ENCODE results near the gene ZNF35. TPM values are rescaled to one million over a fixed set of nuclear protein-coding genes. Genes with fewer than 3 reads are reported as not detected.

The ZNF35 gene
- 9.3 TPM for total RNA-seq

DNA sequence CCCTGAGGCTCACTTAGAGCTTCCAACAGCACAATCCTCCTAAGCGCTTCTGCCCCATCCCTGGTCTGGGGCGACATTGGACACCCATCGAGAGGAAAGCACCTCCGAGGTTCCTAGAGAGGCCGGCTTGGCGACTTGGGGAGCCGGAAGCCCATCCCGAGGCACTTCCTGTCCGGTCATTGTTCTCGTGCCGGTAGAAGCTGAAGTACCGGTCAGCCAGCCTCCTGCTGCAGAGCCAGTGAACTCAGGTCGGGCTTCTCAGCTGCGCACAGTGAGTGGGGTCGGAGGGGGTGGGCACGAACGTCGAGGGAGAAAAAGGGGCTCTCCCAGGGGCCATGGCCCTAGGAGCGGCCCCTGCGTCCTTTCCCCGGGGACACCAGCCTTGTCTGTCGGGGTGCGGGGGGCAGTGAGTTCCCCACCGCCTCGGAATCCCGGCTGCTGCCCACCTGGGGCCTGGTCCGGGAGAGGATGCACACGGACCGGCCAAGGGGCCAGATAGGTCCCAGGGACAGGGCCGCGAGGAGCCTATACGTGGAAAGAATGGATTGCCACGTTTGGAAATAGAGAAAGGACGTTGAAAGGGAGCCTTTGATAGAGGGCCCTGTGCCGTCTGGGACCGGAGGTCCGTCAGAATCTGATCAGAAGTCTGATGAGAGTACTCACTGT, at the start of gene ZNF35:
ZNF35 (plus strand) TSS at position 169 of the 666 bp plus-strand sequence. CDS start 2,336 bp downstream, outside the sequence.
- TF ChIP-seq POLR2A (IDR thresholded peaks at IDR 0.05) = no peak
- TF ChIP-seq POLR2AphosphoS5 (IDR thresholded peaks at IDR 0.05; ENCODE audit: insufficient read depth in 1 of 2, low read depth in 1 of 2) = peak; percentile 33 to 58
- TF ChIP-seq, protein P1, sequence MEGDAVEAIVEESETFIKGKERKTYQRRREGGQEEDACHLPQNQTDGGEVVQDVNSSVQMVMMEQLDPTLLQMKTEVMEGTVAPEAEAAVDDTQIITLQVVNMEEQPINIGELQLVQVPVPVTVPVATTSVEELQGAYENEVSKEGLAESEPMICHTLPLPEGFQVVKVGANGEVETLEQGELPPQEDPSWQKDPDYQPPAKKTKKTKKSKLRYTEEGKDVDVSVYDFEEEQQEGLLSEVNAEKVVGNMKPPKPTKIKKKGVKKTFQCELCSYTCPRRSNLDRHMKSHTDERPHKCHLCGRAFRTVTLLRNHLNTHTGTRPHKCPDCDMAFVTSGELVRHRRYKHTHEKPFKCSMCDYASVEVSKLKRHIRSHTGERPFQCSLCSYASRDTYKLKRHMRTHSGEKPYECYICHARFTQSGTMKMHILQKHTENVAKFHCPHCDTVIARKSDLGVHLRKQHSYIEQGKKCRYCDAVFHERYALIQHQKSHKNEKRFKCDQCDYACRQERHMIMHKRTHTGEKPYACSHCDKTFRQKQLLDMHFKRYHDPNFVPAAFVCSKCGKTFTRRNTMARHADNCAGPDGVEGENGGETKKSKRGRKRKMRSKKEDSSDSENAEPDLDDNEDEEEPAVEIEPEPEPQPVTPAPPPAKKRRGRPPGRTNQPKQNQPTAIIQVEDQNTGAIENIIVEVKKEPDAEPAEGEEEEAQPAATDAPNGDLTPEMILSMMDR (IDR thresholded peaks at IDR 0.05) = no peak
- Histone ChIP-seq H3K27ac (peak within 1 kb of the TSS; percentile 45), H3K36me3 (peaks cover 0 to 31% of the 10 kb centered on the region in 2 donors), H3K4me1 (peaks cover 14% of the 10 kb centered on the region), H3K27me3 (no peaks in the 10 kb centered on the region), H3K4me3 (peak within 1 kb of the TSS; percentile 82 to 84), H3K9me3 (no peaks in the 10 kb centered on the region)
- intact Hi-C loops (cut with DNase I) = no loop called here
- DNase-seq (ENCODE audit: extremely low spot score in 2 of 2) = no peak

DNA sequence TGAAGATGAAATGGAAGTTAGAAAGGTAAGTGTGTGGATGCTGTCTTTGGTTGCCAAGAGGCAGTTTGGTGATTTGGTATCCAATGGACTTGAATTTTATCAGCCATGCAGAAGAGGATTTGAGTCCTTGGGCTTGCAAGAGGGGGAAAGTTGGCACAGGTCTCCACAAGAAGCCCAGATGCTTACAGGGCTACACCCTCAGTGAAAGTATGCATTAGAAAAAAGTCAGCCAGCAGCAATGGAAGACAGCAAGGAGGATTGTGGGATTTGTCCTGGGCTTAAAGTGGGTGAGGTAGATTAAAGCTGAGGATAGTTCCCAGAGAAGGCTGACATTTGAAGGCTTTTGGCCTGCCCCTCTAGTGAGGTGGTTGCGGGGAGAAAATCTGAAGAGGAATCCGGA, 46.8 kb upstream of the ZNF35 start:
- Histone ChIP-seq H3K9me3 (peaks cover 2% of the 10 kb centered on the region), H3K4me3 (no peak overlapping the region), H3K36me3 (no peaks in the 10 kb centered on the region), H3K4me1 (no peaks in the 10 kb centered on the region), H3K27me3 (no peaks in the 10 kb centered on the region), H3K27ac (no peak overlapping the region)
- DNase-seq (ENCODE audit: extremely low spot score in 2 of 2) = no peak
- TF ChIP-seq POLR2A (IDR thresholded peaks at IDR 0.05) (no peak), POLR2AphosphoS5 (IDR thresholded peaks at IDR 0.05; ENCODE audit: insufficient read depth in 1 of 2, low read depth in 1 of 2) (no peak)
- TF ChIP-seq, protein P1 (IDR thresholded peaks at IDR 0.05) = no peak
- intact Hi-C loops (cut with DNase I) = no loop called here

DNA sequence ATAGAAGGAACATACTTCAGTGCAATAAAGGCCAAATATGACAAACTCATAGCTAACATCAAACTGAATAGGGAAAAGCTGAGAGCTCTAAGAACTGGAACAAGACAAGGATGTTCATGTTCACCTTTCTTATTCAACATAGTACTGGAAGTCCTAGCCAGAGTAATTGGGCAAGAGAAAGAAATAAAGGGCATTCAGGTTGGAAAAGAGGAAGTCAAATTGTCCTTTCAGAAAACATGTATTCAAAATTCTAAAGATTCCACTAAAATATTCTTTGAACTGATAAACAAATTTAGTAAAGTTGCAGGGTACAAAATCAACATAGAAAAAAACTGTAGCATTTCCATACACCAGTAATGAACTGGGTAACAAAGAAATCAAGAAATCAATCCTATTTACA, 35.9 kb upstream of the ZNF35 start:
- Histone ChIP-seq H3K9me3 (no peaks in the 10 kb centered on the region), H3K4me3 (no peak overlapping the region), H3K4me1 (no peaks in the 10 kb centered on the region), H3K27ac (no peak overlapping the region), H3K36me3 (no peaks in the 10 kb centered on the region), H3K27me3 (no peaks in the 10 kb centered on the region)
- intact Hi-C loops (cut with DNase I) = no loop called here
- DNase-seq (ENCODE audit: extremely low spot score in 2 of 2) = no peak
- TF ChIP-seq POLR2A (IDR thresholded peaks at IDR 0.05) = no peak
- no peak for TF ChIP-seq POLR2AphosphoS5 (IDR thresholded peaks at IDR 0.05; ENCODE audit: insufficient read depth in 1 of 2, low read depth in 1 of 2)
- TF ChIP-seq, protein P1 (IDR thresholded peaks at IDR 0.05) = no peak

DNA sequence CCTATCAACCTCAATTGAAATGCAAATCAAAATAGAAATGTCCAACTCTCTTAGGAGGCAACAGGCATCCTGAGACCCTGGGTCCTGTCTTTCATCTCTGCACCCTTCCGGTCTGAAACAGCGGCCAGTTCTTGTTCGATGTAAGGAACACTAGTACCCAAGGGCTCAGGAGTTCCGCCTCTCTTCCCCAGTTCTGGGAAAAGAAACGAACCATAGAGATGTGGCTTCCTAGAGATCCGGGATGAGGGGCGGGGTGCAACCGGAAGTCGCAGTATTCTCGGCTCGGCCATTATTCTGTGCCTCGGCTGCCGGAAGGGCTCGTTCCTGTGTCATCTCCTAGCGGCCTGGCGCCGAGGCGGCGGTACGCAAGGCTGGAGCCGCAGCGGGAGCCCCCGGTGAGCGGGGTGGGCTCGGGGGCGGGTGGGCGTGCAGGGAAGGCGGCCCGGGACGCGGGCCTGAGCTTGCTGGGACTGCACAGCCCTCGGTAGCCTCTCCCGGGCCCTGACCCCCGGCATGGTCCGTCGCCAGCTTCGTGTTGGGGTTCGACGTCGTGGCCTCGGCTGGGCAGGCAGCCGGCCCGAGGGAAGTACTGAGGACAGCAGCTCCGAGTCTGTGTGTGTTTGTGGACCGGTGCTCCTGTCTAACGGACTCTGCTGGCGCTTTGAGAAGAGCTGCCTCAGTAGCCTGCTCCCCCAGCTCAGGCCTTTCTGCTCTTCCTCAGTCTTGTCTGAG, 23.6 kb upstream of the ZNF35 start, which contains the start of gene ZNF197:
ZNF197 (plus strand) TSS at position 288 of the 732 bp plus-strand sequence. CDS start 4,119 bp downstream, outside the sequence.
- intact Hi-C loops (cut with DNase I) = no loop called here
- peak; percentile 53 to 79 for TF ChIP-seq POLR2AphosphoS5 (IDR thresholded peaks at IDR 0.05; ENCODE audit: insufficient read depth in 1 of 2, low read depth in 1 of 2)
- TF ChIP-seq POLR2A (IDR thresholded peaks at IDR 0.05) = no peak

DNA sequence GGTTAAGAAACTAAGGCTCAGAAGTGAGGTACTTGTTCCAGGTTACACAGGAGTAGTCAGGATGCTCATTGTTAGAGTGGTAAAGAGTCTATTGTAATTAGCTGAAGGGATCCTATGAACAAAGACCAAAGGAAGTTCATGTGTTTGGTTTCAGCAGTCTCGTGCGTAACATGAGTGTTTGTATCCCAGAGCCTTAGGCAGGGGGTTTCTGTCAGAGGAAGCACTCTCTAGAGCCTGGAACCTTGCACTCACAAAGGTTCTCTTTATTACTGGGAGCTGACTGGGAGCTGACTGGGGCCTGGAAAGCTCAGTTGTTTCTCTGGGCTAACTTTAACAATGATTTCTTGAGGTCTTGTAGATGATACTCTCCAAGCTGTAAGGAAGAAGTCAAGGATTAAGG, 19.8 kb upstream of the ZNF35 start:
- peaks cover 23% of the 10 kb centered on the region for H3K4me1 ChIP-seq
- intact Hi-C loops (cut with DNase I) = no loop called here

More for the DNA sequence above, 23.6 kb upstream of the ZNF35 start, which contains the start of gene ZNF197:
- no peaks in the 10 kb centered on the region for H3K9me3 ChIP-seq
- peaks cover 0 to 11% of the 10 kb centered on the region in 2 donors for H3K36me3 ChIP-seq
- peaks cover 23% of the 10 kb centered on the region for H3K4me1 ChIP-seq
- no peaks in the 10 kb centered on the region for H3K27me3 ChIP-seq
- peak within 1 kb of the TSS; percentile 63 for H3K27ac ChIP-seq
- peak in 1 of 2 donors; percentile 88 for DNase-seq (ENCODE audit: extremely low spot score in 2 of 2)
- peak within 1 kb of the TSS; percentile 53 to 99 for H3K4me3 ChIP-seq

More for the DNA sequence above, 19.8 kb upstream of the ZNF35 start:
- H3K9me3 ChIP-seq = no peaks in the 10 kb centered on the region
- H3K27ac ChIP-seq = no peak overlapping the region
- DNase-seq (ENCODE audit: extremely low spot score in 2 of 2) = no peak
- peaks cover 0 to 45% of the 10 kb centered on the region in 2 donors for H3K36me3 ChIP-seq
- no peak overlapping the region for H3K4me3 ChIP-seq
- TF ChIP-seq POLR2AphosphoS5 (IDR thresholded peaks at IDR 0.05; ENCODE audit: insufficient read depth in 1 of 2, low read depth in 1 of 2) (no peak), POLR2A (IDR thresholded peaks at IDR 0.05) (no peak)
- TF ChIP-seq, protein P1 (IDR thresholded peaks at IDR 0.05) = no peak
- no peaks in the 10 kb centered on the region for H3K27me3 ChIP-seq
